NCI-H446 treated with DMSO at 0.1 percent for 48 hours (cell line): ENCODE results near the gene APOBR.
"Not testable (repeated sequence)": the region's sequence is repeated elsewhere in the genome, so short reads cannot be mapped to it uniquely, and the experiment has no call there.

ENCODE experiments used
- DNase-seq: peaks from one replicate; lab custom pipeline; 2025; lab: John Stamatoyannopoulos, UW

APOBR gene, protein sequence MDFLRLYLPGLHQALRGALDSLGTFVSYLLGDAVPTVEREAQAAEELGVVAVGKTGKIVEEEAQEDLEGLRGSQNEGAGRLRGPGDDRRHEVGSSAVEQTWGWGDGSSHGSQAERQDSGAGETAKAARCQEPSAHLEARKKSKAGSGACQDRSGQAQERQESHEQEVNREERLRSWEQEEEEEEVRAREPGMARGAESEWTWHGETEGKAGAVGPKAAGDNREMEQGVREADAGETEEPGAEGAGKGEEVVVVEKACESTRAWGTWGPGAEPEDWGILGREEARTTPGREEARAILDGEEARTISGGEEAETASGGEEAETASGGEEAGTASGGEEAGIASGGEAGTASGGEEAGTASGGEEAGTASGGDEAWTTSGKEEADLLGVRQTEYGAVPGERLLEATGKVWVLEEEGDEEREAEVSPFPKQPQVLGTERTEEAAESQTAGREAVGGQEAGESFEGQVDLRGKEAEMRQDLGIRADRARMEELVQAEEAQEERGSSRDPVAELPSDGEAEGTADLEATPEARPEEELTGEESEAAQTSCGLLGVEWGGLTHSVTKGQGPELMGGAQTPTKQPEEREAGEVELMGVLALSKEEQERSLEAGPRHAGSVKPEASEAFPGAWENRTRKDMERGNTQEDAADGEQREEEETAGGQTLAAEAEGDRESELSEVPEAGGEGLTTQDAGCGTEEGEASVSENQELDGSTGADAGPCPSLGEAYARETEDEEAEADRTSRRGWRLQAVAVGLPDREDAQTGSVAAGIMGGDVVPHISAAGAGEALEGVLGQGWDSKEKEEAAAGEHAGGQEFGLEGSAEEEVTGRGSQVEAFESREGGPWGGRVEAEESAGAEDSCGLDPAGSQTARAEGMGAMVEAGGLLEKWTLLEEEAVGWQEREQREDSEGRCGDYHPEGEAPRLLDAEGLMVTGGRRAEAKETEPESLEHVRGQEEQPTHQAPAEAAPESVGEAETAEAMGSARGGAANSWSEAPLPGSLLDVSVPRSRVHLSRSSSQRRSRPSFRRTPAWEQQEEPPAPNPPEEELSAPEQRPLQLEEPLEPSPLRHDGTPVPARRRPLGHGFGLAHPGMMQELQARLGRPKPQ

DNA sequence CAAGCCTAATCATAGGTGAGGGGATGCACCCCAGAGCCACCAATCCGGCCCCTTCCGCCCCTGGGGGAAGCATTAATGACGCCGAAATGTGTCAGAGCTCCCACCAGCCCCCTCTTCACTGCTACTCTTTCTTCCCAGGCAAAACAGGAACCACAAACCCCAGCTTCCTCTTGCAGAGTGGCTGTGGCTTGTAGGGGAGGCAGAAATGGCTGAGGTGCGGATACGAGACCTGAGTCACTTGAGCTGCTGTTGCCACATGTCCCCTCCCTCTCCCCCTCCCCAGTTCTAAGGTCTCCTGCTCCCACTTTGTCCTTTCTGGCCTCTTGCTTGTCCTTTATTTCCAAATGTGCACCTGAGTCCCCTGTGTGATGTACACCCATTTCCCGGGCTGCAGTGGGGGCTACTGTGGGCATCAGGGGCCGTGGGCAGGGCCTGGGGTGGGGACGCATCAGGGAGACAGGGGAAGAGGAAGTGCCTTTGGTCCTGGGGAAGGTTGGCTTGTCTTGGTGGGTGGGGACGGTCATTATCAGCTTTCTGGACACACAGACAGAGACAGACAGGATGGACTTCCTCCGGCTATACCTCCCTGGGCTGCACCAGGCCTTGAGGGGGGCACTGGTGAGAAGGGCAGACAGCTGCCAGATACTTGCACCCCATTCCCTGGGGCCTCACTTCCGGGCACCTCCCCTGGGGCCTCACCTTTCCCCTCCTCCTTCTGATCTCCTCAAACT is at the start of gene APOBR:
Gene APOBR, plus strand, starts transcription at position 523 of the 731 bp plus-strand sequence. Its CDS starts 39 bp downstream, at position 562.
- no peak for DNase-seq

DNA sequence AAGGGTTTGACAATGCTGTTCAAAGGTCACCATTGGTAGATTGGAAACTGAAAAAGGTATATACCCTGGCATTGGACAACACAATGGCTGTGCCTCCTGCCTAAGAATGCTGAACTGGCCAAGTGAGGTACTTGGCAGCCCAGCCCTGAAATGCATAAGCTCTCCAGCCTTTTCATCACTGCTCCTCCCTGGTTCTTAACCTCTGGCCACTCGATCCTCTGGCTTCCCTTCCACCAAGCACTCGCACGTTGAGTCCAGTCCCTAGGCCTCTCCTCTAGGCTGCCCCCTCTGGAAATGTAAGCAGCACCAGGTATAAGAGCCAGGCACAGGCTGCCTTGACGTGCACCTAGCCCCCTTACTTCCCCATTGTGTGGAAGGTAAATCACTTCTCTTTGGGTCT is 48.1 kb upstream of the APOBR start:
- not testable (repeated sequence) for DNase-seq

DNA sequence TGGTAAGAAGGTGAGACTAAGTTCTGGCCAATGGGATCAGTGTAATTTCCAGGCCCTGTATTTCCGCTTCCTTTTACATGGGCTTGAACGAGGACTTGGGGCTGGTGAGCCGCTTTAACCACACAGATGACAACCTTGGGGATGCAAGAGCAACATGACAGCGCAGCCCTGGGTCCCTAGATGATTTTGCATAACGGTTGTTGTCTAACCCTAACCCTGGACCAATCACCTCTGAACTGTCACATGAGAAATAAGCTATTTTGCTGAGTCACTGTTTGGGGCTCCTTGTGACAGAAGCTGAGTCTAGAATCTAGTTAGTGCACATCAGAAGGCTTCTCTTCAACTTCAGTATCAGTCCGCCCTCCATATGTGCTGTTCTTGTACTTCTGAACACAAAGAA is 47.4 kb upstream of the APOBR start:
- DNase-seq, result not testable (repeated sequence)

DNA sequence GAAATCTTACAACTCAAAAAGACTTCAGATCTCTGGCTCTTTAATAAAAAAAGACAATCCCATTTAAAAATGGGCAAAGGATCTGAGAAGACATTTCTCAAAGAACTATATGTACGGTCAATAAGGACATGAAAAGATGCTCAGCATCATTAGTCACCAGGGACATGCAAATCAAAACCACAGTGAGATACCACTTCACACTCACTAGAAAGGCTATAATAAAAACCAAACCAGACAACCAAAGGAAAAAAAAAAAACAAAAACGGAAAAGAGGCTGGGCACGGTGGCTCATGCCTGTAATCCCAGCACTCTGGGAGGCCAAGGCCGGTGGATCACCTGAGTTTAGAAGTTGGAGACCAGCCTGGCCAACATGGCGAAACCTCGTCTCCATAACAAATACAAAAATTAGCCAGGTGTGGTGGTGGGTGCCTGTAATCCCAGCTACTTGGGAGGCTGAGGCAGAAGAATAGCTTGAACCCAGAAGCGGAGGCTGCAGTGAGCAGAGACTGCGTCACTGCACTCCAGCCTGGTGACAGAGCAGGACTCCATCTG is 20.7 kb upstream of the APOBR start:
- DNase-seq, result no peak

DNA sequence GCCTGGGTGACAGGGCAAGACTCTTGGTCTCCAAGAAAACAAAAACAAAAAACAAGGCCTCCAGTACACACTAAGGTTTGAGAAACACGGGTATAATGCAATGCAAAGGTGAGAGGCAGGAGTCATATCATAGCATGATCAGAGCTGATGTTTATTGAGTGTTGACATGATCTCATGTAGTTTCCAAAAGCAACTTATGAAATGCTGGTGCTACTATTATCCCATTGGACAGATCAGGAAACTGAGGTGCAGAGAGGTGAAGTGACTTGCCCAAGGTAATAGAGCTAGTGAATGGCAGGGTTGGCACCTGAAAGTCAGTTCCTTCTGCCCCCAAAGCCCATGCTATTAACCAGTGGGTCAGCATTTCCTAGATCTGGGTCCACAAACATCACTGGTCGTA is 19.2 kb upstream of the APOBR start:
- DNase-seq, result no peak

DNA sequence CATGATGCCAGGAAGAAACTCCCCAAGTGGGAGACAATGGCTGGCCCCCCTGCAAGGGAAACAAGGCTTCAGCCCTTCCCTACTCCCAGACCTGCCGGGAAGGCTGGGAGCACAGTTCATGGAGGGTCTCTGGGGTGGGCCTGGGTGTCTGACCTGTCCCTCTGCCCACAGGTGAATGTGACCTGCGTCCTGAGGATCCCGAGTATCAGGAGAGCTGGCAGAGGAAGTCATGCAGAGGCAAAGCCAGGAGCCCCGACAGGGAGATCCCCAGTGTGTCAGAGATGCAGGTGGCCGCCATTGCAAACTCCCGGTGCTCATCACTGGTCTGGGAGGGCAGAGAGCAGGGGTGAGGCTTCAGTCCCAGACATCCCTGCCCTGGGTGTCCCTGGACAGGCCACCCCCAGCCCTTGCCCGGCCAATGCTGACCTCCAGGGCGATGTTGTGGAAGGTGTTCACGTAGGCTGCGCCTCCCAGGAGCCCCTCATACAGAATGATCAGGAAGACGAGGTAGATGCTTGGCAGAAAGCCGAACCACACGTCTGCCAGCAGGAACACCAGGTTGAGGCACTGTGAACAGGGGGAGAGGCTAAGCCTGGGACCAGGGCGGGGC is 17.0 kb upstream of the APOBR start:
- no peak for DNase-seq

DNA sequence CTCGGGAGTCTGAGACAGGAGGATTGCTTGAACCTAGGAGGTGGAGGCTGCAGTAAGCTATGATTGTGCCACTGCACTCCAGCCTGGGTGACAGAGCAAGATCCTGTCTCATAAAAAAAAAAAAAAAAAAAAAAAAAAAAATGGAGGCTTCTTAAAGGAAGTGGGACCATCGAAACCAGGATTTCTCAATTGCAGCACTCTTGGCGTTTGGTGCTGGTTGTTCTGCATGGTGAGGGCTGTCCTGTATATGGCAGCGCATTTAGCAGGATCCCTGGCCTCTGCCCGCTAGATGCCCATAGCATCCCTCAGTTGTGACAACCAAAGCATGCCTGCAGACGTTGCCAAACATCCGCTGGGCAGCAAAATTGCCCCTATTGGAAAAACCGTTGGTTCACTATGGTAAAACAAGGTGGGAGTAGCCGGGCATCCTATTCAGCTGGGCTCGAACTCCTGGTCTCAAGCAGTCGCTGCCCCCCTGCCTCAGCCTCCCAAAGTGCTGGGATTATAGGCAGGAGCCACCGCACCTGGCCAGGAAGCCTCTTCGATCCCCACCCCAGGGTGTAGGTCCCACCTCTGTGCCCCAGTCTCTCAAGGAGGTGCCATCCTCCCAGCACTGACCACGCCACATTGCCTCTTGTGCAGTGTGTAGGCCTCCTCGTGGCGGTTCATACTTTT is 15.8 kb upstream of the APOBR start:
- no peak for DNase-seq

DNA sequence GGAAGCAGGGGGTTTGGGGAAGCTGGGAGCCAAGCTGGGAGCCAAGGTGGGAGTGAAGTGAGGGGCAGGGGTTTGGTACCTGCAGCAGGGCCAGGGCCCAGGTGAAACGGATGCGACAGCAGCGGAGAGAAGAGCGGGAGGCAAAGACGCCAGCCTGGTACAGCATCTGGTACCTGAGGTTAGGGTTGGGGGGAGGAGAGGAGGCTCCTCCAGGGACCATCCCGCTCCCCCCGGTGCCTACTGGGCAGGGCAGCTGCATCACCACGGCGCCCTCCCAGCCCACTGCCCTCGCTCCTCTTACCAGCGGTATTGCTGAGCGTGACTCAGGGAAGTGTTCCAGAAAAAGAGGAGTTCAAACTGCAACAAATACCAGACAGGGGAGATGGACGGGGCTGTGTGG is 12.4 kb upstream of the APOBR start:
- DNase-seq, result no peak

DNA sequence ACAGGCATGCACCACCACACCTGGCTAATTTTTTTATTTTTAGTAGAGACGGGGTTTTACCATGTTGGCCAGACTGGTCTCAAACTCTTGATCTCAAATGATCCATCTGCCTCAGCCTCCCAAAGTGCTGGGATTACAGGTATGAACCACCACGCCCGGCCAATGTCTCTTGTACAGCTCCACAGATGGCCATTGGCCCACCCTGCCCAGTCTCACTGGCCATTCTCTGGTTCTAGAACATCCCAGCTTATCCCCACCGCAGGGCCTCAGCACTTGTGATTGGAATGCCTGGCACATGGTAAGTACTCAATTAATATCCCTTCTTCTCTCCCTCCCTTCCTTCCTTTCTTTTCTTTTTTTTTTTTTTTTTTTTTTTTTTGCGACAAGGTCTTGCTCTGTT is 11.1 kb upstream of the APOBR start:
- not testable (repeated sequence) for DNase-seq

DNA sequence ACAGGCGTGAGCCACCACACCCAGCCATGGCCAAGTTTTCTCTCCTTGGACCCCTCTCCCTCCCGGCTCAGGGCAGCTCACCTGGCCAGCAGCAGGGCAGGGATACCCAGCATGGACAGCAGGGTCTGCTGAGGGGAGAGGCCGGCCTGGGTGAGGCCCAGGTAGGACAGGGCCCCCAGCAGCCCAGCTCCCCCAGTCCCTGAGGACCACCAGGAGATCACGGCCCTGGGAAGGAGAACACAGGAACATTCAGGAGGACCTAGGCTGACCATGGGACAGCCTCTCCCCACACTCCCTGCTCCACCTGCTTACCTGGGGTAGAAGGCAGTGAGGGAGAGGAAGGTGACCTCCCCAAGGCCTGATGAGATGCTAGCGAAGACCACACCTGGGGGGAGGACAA is 8.2 kb upstream of the APOBR start:
- DNase-seq, result no peak

DNA sequence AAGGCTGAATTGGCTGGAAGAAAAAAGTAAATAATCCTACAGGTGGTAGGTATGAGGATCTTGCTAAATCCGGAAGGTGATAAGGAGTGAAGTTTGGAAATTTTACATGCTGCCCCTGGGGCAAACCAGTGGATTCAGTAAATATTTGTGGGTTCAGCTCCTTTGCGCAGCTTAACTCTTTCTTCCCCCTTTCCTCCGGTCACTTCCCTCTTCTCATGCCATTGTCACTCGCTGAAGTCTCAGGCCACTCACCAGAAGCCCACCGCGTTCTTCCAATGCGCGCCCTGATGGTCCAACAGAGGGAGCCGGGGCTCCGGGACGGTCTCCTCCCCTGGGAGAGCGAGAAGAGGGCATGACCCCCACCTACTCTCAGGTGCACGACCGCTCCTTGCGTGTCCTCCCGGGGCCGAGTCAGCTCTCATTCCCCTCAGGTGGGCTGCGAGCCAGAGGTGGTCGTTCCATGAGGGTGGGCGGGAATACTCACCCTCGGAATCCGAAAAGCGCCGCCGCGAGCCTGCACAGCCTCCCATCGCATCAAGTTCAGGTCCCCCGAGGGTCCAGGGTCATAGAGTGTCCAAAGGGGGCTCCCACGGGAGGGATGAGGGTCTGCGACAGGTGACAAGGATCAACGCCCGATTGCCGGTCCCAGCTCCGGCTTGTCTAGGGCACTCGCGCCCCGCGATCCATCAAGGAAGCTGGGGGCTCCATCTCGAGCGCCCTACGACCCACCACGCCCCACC is 3.0 kb upstream of the APOBR start:
- no peak for DNase-seq

DNA sequence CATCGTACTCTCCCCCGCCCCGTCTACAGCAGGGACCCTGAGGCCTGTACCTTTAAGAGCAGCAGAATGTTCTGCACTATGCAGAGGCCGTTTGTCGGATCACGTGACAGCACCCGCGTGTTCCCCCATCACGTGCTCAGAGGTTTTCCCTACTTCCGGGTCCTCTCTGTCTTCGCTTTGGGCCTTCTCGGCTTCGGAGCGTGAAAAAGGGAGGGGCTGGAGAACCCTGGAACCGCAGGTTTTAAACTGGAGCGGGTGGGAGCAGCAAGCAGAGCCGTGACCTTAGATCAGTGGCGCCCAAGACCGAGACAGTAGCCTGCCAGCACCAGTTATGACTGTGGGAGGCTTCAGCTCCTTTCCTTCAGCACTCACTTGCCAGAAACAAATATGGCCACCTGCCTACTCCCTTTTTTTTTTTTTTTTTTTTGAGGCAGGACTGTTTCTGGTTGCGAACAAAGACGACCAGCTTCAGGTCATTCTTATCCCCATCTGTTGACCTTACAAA is 2.4 kb upstream of the APOBR start, which contains the start of gene CLN3:
Gene CLN3, minus strand, starts transcription at position 105 of the 505 bp plus-strand sequence. CDS start 315 bp downstream, outside the sequence.
- DNase-seq, result peak; percentile 89

DNA sequence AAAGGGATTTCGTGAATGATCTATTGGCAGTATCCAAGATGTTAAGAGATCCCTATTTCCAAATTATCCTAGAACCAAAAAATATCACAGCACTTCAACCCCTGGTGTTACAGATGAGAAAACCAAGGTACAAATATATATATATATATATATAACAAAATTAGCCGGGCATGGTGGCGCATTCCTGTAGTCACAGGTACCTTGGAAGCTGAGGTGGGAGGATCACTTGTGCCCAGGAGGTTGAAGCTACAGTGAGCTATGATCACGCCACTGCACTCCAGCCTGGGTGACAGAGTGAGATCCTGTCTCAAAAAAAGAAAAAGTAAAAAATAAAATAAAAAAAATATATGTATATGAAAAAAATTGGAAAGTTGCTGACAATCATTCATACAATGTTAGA is 1.9 kb upstream of the APOBR start:
- DNase-seq, result no peak

DNA sequence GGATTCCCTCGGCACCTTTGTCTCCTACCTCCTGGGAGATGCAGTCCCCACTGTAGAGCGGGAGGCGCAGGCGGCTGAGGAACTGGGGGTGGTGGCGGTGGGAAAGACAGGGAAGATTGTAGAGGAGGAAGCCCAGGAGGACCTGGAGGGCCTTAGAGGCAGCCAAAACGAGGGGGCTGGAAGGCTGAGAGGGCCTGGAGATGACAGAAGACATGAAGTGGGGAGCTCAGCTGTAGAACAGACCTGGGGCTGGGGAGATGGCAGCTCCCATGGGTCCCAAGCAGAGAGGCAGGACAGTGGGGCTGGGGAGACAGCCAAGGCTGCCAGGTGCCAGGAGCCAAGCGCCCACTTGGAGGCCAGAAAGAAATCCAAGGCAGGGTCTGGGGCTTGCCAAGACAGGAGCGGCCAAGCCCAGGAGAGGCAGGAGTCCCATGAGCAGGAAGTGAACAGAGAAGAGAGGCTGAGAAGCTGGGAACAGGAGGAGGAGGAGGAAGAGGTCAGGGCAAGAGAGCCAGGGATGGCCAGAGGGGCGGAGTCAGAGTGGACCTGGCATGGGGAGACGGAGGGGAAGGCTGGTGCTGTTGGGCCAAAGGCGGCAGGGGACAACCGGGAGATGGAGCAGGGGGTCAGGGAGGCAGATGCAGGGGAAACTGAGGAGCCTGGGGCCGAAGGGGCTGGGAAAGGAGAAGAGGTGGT is 803 bp downstream of the APOBR start:
- DNase-seq, result no peak

DNA sequence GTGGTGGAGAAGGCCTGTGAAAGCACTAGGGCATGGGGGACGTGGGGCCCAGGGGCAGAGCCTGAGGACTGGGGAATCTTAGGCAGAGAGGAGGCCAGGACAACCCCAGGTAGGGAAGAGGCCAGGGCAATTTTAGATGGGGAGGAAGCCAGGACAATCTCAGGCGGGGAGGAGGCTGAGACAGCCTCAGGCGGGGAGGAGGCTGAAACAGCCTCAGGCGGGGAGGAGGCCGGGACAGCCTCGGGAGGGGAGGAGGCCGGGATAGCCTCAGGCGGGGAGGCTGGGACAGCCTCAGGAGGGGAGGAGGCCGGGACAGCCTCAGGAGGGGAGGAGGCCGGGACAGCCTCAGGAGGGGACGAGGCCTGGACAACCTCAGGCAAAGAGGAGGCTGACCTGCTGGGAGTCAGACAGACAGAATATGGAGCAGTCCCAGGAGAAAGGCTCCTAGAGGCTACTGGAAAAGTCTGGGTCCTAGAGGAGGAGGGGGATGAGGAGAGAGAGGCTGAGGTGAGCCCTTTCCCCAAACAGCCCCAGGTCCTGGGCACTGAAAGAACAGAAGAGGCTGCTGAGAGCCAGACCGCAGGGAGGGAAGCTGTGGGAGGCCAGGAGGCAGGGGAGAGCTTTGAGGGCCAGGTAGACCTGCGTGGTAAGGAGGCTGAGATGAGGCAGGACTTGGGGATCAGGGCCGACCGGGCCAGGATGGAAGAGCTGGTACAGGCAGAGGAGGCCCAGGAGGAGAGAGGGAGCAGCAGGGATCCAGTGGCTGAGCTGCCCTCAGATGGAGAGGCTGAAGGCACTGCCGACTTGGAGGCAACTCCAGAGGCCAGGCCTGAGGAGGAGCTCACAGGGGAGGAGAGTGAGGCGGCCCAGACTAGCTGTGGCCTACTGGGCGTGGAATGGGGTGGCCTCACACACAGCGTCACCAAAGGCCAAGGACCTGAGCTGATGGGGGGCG is 1.6 kb downstream of the APOBR start:
- no peak for DNase-seq

DNA sequence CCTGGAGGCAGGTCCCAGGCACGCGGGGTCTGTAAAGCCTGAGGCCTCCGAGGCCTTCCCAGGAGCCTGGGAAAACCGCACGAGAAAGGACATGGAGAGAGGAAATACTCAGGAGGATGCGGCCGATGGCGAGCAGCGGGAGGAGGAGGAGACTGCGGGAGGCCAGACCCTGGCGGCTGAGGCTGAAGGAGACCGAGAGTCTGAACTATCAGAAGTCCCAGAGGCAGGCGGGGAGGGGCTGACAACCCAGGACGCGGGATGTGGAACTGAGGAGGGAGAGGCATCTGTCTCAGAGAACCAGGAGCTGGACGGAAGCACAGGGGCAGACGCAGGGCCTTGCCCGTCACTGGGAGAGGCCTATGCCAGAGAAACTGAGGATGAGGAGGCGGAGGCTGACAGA is 2.4 kb downstream of the APOBR start:
- DNase-seq, result no peak

DNA sequence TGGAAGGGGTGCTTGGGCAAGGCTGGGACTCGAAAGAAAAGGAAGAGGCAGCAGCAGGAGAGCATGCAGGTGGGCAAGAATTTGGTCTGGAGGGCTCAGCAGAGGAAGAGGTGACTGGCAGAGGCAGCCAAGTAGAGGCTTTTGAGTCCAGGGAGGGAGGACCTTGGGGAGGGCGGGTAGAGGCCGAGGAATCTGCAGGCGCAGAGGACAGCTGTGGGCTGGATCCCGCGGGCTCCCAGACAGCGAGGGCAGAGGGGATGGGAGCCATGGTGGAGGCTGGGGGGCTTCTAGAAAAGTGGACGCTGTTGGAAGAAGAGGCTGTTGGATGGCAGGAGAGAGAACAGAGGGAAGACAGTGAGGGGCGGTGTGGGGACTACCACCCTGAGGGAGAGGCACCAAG is 2.9 kb downstream of the APOBR start:
- DNase-seq, result no peak
